Endothelial cell of hepatic sinusoid (primary cell): ENCODE results near the gene LONP1.
"Not testable (repeated sequence)": the region's sequence is repeated elsewhere in the genome, so short reads cannot be mapped to it uniquely, and the experiment has no call there.

Source experiments
- in situ Hi-C: cut with HindIII; loops from 2 replicates; pipeline ENCODE4 v1.10.0; 2017; ENCODE audit warnings: low sequenced_read_pairs

The LONP1 gene

GRCh38 chr19:5714816-5715215 lies 5.1 kb downstream of the LONP1 start:
- in situ Hi-C loops = no loop called here

- in situ Hi-C loops = no loop called here
These were observed 6.7 kb downstream of the LONP1 start for GRCh38 chr19:5713228-5713627.

- in situ Hi-C loops = no loop called here
These were observed 8.2 kb downstream of the LONP1 start for GRCh38 chr19:5711713-5712161.

GRCh38 chr19:5711025-5711424 lies 8.9 kb downstream of the LONP1 start:
- in situ Hi-C loops = no loop called here

GRCh38 chr19:5707576-5708575 lies 12.1 kb downstream of the LONP1 start:
- in situ Hi-C loops = no loop called here

- in situ Hi-C loops = no loop called here
These were observed 12.9 kb downstream of the LONP1 start for GRCh38 chr19:5706876-5707573.

GRCh38 chr19:5705552-5705951 lies 14.4 kb downstream of the LONP1 start:
- in situ Hi-C loops = no loop called here

GRCh38 chr19:5703819-5704818 lies 15.8 kb downstream of the LONP1 start:
- in situ Hi-C loops = no loop called here

- in situ Hi-C loops = not testable (repeated sequence)
These were observed 17.9 kb downstream of the LONP1 start for GRCh38 chr19:5702053-5702410.

- in situ Hi-C loops = no loop called here
These were observed 19.4 kb downstream of the LONP1 start for GRCh38 chr19:5700455-5701092.

GRCh38 chr19:5698635-5699422 lies 21.1 kb downstream of the LONP1 start:
- in situ Hi-C loops = no loop called here

GRCh38 chr19:5697890-5698634 lies 21.9 kb downstream of the LONP1 start:
- in situ Hi-C loops = no loop called here

GRCh38 chr19:5697022-5697889 lies 22.7 kb downstream of the LONP1 start:
- in situ Hi-C loops = no loop called here

- in situ Hi-C loops = no loop called here
These were observed 23.5 kb downstream of the LONP1 start for GRCh38 chr19:5696196-5697021.

GRCh38 chr19:5695649-5696195 lies 24.2 kb downstream of the LONP1 start:
- in situ Hi-C loops = no loop called here

GRCh38 chr19:5694956-5695648 lies 24.8 kb downstream of the LONP1 start:
- in situ Hi-C loops = no loop called here
